Measurements from ENCODE around the gene COL5A1.

- no peak for TF ChIP-seq CTCF (IDR thresholded peaks at IDR 0.05; ENCODE audit: low read depth, low read length)
- TF ChIP-seq EZH2phosphoT487 (IDR thresholded peaks at IDR 0.05; ENCODE audit: low read depth), result no peak
These were observed 251.3 kb downstream of the COL5A1 start for GRCh38 chr9:134892820-134893420.
